ENCODE measurements around the gene LPAR3. TPM values are rescaled to one million over a fixed set of nuclear protein-coding genes. Genes with fewer than 3 reads are reported as not detected.

The LPAR3 gene
- total and polyA plus RNA-seq, 7 experiments from 2014 or later: 0.29 to 1.1 (median 0.97) TPM

GRCh38 chr1:84883286-84883685 lies 9.7 kb downstream of the LPAR3 start:
- H3K9me3 Mint-ChIP-seq: peaks cover 0 to 8% (median 2%) of the 10 kb centered on the region in 11 donors

DNA sequence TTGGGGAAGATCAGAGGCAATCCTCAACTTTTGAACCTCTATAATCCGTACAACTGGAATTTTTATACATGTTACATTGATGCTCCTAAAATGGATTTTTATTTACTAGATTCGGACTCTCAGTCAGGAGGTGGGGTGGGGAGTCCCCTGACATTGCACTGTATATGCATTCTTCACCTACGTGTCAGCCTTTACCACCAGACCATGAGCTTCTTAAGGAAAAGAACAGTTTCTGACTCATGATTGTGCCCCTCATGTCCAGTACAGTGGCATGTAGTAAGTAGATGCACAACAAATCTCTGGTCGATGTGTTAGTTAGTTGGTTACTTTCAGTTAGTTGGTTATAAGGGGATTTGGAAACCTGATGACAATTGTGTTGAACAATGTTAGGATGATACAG lies 15.4 kb downstream of the LPAR3 start:
- H3K9me3 ChIP-seq (ENCODE audit: control insufficient read depth in 2 of 3, low read length in 3 of 3): no peaks in the 10 kb centered on the region
- H3K27ac ChIP-seq (ENCODE audit: low read depth, low read length): no peak overlapping the region
- peaks cover 0 to 10% of the 10 kb centered on the region in 2 donors for H3K4me1 ChIP-seq (ENCODE audit: control insufficient read depth in 2 of 2, insufficient read depth in 2 of 2, low read length in 2 of 2)
- Mint-ChIP-seq H3K4me1 (peaks cover 0 to 5% (median 0%) of the 10 kb centered on the region in 7 donors), H3K9me3 (peaks cover 0 to 8% (median 2%) of the 10 kb centered on the region in 11 donors), H3K36me3 (peaks cover 0 to 7% (median 0%) of the 10 kb centered on the region in 5 donors), H3K27me3 (peaks cover 0 to 42% (median 0%) of the 10 kb centered on the region in 5 donors), H3K27ac (no peak overlapping the region), H3K4me3 (no peak overlapping the region)
- ATAC-seq: no peak
- H3K36me3 ChIP-seq (ENCODE audit: control insufficient read depth in 2 of 3, insufficient read depth in 3 of 3, low read length in 3 of 3): no peaks in the 10 kb centered on the region
- DNase-seq: no peak
- CTCF ChIA-PET: no interaction called here
- no peak overlapping the region for H3K4me3 ChIP-seq (ENCODE audit: low read length)
- no peaks in the 10 kb centered on the region for H3K27me3 ChIP-seq (ENCODE audit: control insufficient read depth in 2 of 2, insufficient read depth in 2 of 2, low read length in 2 of 2)
- POLR2A ChIA-PET: no interaction called here
- intact Hi-C loops (cut with micrococcal nuclease): no loop called here

More at GRCh38 chr1:84883286-84883685, 9.7 kb downstream of the LPAR3 start:
- intact Hi-C loops (cut with micrococcal nuclease): no loop called here
- no peaks in the 10 kb centered on the region for H3K4me1 ChIP-seq (ENCODE audit: control insufficient read depth in 2 of 2, insufficient read depth in 2 of 2, low read length in 2 of 2)
- POLR2A ChIA-PET: no interaction called here
- no peak for ATAC-seq
- H3K4me3 ChIP-seq (ENCODE audit: low read length): no peak overlapping the region
- H3K27ac Mint-ChIP-seq: no peak overlapping the region
- no peak overlapping the region for H3K27ac ChIP-seq (ENCODE audit: low read depth, low read length)
- H3K4me1 Mint-ChIP-seq: peaks cover 0 to 5% (median 1%) of the 10 kb centered on the region in 7 donors
- no peaks in the 10 kb centered on the region for H3K27me3 ChIP-seq (ENCODE audit: control insufficient read depth in 2 of 2, insufficient read depth in 2 of 2, low read length in 2 of 2)
- peaks cover 0 to 11% (median 4%) of the 10 kb centered on the region in 5 donors for H3K36me3 Mint-ChIP-seq
- peaks cover 0 to 28% (median 0%) of the 10 kb centered on the region in 5 donors for H3K27me3 Mint-ChIP-seq
- no peak overlapping the region for H3K4me3 Mint-ChIP-seq
- H3K36me3 ChIP-seq (ENCODE audit: control insufficient read depth in 2 of 3, insufficient read depth in 3 of 3, low read length in 3 of 3): no peaks in the 10 kb centered on the region
- H3K9me3 ChIP-seq (ENCODE audit: control insufficient read depth in 2 of 3, low read length in 3 of 3): no peaks in the 10 kb centered on the region
- no peak for DNase-seq
- CTCF ChIA-PET: no interaction called here

DNA sequence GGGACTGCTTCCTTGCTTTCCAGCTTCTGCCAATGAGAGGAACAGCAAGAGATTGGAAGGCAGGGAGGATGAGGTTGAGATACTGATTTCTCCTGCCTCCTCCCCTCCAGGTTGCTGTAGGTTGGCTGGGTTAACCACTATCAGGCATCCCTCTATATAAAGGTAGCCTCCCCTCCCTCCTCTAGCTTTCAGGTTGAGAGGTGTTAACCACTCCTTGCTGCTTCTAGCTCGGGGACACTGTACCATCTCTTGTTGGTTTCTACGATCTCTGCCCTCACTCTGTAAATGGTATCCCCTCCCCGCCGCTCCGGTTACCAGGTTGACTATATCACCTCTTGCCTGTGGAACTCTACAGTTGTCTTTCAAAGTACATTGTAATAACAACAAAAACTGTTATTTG lies 16.7 kb downstream of the LPAR3 start:
- no peak overlapping the region for H3K4me3 Mint-ChIP-seq
- ChIA-PET POLR2A (no interaction called here), CTCF (interaction anchor here (1.1 kb wide), 1 partner anchor 17 kb away, joined by 3 read pairs; no protein-coding TSS in a partner anchor)
- Histone ChIP-seq H3K4me3 (ENCODE audit: low read length) (no peak overlapping the region), H3K36me3 (ENCODE audit: control insufficient read depth in 2 of 3, insufficient read depth in 3 of 3, low read length in 3 of 3) (no peaks in the 10 kb centered on the region), H3K4me1 (ENCODE audit: control insufficient read depth in 2 of 2, insufficient read depth in 2 of 2, low read length in 2 of 2) (peaks cover 0 to 10% of the 10 kb centered on the region in 2 donors), H3K27me3 (ENCODE audit: control insufficient read depth in 2 of 2, insufficient read depth in 2 of 2, low read length in 2 of 2) (no peaks in the 10 kb centered on the region), H3K9me3 (ENCODE audit: control insufficient read depth in 2 of 3, low read length in 3 of 3) (no peaks in the 10 kb centered on the region), H3K27ac (ENCODE audit: low read depth, low read length) (no peak overlapping the region)
- H3K27me3 Mint-ChIP-seq: peaks cover 0 to 47% (median 0%) of the 10 kb centered on the region in 5 donors
- peaks cover 0 to 1% (median 0%) of the 10 kb centered on the region in 5 donors for H3K36me3 Mint-ChIP-seq
- ATAC-seq (peak; percentile 55), DNase-seq (no peak)
- peaks cover 0 to 5% (median 0%) of the 10 kb centered on the region in 7 donors for H3K4me1 Mint-ChIP-seq
- intact Hi-C loops (cut with micrococcal nuclease): no loop called here
- no peak overlapping the region for H3K27ac Mint-ChIP-seq
- peaks cover 0 to under 1% (median 0%) of the 10 kb centered on the region in 11 donors for H3K9me3 Mint-ChIP-seq

GRCh38 chr1:84873366-84873765 lies 19.6 kb downstream of the LPAR3 start:
- no peak overlapping the region for H3K4me3 ChIP-seq (ENCODE audit: low read length)
- intact Hi-C loops (cut with micrococcal nuclease): no loop called here
- H3K36me3 Mint-ChIP-seq: no peaks in the 10 kb centered on the region

DNA sequence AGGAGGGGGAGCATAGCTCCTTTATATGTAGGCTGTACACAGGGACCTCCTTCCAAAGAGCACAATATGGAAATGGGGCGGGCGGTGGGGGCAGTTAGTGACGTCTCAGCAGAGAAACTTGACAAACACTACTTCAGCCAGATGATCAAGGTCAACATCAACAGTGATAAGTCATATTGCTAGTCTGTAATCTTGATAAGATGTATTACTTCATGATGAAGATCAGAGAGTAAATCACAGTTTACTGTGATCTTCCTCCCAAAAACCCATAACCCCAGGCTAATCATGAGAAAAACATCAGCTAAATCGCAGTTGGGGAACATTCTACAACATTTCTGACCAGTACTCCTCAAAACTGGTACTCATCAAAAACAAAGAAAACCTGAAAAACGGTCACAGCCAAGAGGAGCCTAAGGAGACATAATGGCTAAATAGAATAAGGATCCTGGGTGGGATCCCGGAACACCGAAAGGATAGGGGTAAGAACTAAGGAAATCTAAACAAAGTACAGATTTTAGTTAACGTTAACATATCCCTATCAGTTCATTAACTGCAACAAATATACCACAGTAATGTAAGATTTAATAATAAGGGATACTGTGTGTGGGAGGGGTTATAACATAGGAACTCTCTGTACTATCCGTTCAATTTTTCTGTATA lies 20.2 kb downstream of the LPAR3 start:
- POLR2A ChIA-PET: no interaction called here
- H3K27me3 ChIP-seq (ENCODE audit: control insufficient read depth in 2 of 2, insufficient read depth in 2 of 2, low read length in 2 of 2): no peaks in the 10 kb centered on the region
- ATAC-seq: no peak
- DNase-seq: no peak
- H3K36me3 ChIP-seq (ENCODE audit: control insufficient read depth in 2 of 3, insufficient read depth in 3 of 3, low read length in 3 of 3): no peaks in the 10 kb centered on the region
- intact Hi-C loops (cut with micrococcal nuclease): no loop called here
- Mint-ChIP-seq H3K27me3 (peaks cover 0 to 58% (median 0%) of the 10 kb centered on the region in 5 donors), H3K4me1 (peaks cover 0 to 5% (median 0%) of the 10 kb centered on the region in 7 donors), H3K36me3 (no peaks in the 10 kb centered on the region), H3K9me3 (no peaks in the 10 kb centered on the region), H3K4me3 (no peak overlapping the region), H3K27ac (no peak overlapping the region)
- no peak overlapping the region for H3K27ac ChIP-seq (ENCODE audit: low read depth, low read length)
- H3K4me3 ChIP-seq (ENCODE audit: low read length): no peak overlapping the region
- H3K9me3 ChIP-seq (ENCODE audit: control insufficient read depth in 2 of 3, low read length in 3 of 3): no peaks in the 10 kb centered on the region
- CTCF ChIA-PET: no interaction called here
- peaks cover 0 to 10% of the 10 kb centered on the region in 2 donors for H3K4me1 ChIP-seq (ENCODE audit: control insufficient read depth in 2 of 2, insufficient read depth in 2 of 2, low read length in 2 of 2)

More at GRCh38 chr1:84873366-84873765, 19.6 kb downstream of the LPAR3 start:
- peaks cover 0 to 61% (median 0%) of the 10 kb centered on the region in 5 donors for H3K27me3 Mint-ChIP-seq
- DNase-seq (no peak), ATAC-seq (no peak)
- Histone ChIP-seq H3K36me3 (ENCODE audit: control insufficient read depth in 2 of 3, insufficient read depth in 3 of 3, low read length in 3 of 3) (no peaks in the 10 kb centered on the region), H3K27me3 (ENCODE audit: control insufficient read depth in 2 of 2, insufficient read depth in 2 of 2, low read length in 2 of 2) (no peaks in the 10 kb centered on the region), H3K9me3 (ENCODE audit: control insufficient read depth in 2 of 3, low read length in 3 of 3) (no peaks in the 10 kb centered on the region), H3K27ac (ENCODE audit: low read depth, low read length) (no peak overlapping the region), H3K4me1 (ENCODE audit: control insufficient read depth in 2 of 2, insufficient read depth in 2 of 2, low read length in 2 of 2) (peaks cover 0 to 10% of the 10 kb centered on the region in 2 donors)
- H3K4me3 Mint-ChIP-seq: no peak overlapping the region
- H3K27ac Mint-ChIP-seq: no peak overlapping the region
- H3K4me1 Mint-ChIP-seq: peaks cover 0 to 5% (median 0%) of the 10 kb centered on the region in 7 donors
- no peaks in the 10 kb centered on the region for H3K9me3 Mint-ChIP-seq
- CTCF ChIA-PET: no interaction called here
- POLR2A ChIA-PET: no interaction called here

DNA sequence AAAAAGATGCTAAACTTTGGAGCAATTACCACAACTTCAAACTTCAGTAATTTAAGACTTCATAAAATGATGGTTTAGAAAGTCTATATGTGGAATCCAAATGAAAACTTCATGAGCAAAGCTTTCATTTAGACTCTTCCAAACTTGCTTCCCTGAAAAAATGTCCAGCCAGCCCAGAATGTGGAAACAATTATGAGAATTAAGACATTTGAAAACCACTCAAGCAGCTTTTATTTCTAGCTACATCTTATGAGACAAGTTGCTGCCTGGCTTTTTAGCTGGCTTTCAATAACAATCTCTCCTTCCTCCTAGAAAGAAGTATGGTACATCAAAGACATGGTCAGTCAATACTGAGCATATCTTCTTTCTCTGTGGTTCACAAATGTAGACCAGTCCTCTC lies 21.8 kb downstream of the LPAR3 start:
- CTCF ChIA-PET: interaction anchor here (0.8 kb wide), 1 partner anchor 9 kb away, joined by 4 read pairs; no protein-coding TSS in a partner anchor
- peaks cover 0 to under 1% (median 0%) of the 10 kb centered on the region in 7 donors for H3K4me1 Mint-ChIP-seq
- intact Hi-C loops (cut with micrococcal nuclease): no loop called here

More for the DNA sequence above, 21.8 kb downstream of the LPAR3 start:
- H3K4me3 ChIP-seq (ENCODE audit: low read length): no peak overlapping the region
- no peaks in the 10 kb centered on the region for H3K36me3 ChIP-seq (ENCODE audit: control insufficient read depth in 2 of 3, insufficient read depth in 3 of 3, low read length in 3 of 3)
- DNase-seq (no peak), ATAC-seq (no peak)
- no peaks in the 10 kb centered on the region for H3K9me3 ChIP-seq (ENCODE audit: control insufficient read depth in 2 of 3, low read length in 3 of 3)
- H3K27ac Mint-ChIP-seq: no peak overlapping the region
- peaks cover 0 to 5% of the 10 kb centered on the region in 2 donors for H3K4me1 ChIP-seq (ENCODE audit: control insufficient read depth in 2 of 2, insufficient read depth in 2 of 2, low read length in 2 of 2)
- no peaks in the 10 kb centered on the region for H3K27me3 ChIP-seq (ENCODE audit: control insufficient read depth in 2 of 2, insufficient read depth in 2 of 2, low read length in 2 of 2)
- no peak overlapping the region for H3K27ac ChIP-seq (ENCODE audit: low read depth, low read length)
- peaks cover 0 to 50% (median 0%) of the 10 kb centered on the region in 5 donors for H3K27me3 Mint-ChIP-seq
- POLR2A ChIA-PET: no interaction called here
- peaks cover 0 to 3% (median 0%) of the 10 kb centered on the region in 11 donors for H3K9me3 Mint-ChIP-seq
- H3K4me3 Mint-ChIP-seq: no peak overlapping the region
- H3K36me3 Mint-ChIP-seq: peaks cover 0 to 8% (median 0%) of the 10 kb centered on the region in 5 donors
